ENCODE measurements around the gene JADE1. TPM values are rescaled to one million over a fixed set of nuclear protein-coding genes. Genes with fewer than 3 reads are reported as not detected.

JADE1 gene
- total RNA-seq, 2 donors from 2014 or later: 8.3 to 9.6 TPM

DNA sequence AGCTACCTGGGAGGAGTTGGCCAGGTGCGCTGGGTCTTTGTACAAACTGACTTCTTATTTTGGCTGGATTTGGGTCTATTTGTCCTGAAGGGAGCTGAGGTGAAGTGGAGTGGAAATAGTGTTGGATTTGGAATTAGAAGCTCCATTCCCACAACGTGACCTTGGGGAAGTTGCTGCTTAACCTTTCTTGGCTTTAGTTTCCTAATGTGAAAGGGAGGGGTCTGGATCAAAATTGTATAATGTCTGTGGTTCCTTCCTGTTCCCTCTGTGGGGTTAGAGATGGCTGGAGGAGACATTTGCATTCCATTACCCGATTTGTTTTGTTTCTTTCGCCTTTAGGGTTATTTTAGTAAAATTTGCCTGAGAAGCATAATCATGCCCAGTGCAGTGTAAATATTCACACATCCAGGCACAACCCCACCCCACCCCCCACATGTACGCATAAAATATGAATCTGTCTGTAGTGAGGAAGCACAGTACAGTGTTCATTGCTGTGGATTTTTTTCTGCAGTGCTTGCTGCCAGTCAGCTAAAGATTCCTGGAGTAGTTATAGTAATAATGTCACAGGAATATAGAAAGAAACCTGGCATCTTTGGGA lies 21.5 kb downstream of the JADE1 start:
- Histone ChIP-seq H3K9ac (ENCODE audit: low read depth in 2 of 2, low read length in 2 of 2) (no peak overlapping the region), H3K4me3 (no peak overlapping the region)
- DNase-seq: no peak

DNA sequence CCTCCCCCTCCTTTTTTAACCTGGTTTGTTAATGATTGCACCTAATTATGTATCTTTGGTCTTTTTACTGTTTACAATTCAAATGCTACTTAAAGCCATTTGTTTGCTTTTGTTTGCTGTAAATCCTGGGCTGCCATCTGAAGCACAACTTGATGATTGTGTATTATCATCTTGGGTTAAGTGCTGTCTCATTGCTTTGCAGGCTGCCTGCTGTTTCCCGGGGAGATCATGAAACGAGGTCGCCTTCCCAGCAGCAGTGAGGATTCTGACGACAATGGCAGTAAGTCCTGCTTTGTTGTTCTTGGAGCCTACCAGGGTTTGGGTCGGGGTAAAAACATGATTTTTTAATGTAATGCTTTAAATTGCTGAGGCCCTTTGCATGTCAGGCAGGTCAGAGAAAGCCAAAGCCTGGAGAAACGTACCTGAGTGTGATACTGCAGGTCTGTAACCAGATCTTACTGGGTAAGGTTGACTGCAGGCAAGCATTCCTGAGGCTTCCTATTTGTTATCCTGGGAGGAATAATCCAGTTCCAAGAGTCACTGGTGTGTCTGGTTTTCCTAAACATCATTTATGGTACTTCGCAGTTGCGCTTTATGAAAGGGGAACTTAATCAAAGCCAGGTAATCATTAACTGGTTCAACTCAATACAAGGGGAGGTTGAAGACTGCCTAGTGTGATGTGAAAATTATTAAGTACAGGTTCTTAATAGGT lies 22.2 kb downstream of the JADE1 start:
- TF ChIP-seq, protein P1, sequence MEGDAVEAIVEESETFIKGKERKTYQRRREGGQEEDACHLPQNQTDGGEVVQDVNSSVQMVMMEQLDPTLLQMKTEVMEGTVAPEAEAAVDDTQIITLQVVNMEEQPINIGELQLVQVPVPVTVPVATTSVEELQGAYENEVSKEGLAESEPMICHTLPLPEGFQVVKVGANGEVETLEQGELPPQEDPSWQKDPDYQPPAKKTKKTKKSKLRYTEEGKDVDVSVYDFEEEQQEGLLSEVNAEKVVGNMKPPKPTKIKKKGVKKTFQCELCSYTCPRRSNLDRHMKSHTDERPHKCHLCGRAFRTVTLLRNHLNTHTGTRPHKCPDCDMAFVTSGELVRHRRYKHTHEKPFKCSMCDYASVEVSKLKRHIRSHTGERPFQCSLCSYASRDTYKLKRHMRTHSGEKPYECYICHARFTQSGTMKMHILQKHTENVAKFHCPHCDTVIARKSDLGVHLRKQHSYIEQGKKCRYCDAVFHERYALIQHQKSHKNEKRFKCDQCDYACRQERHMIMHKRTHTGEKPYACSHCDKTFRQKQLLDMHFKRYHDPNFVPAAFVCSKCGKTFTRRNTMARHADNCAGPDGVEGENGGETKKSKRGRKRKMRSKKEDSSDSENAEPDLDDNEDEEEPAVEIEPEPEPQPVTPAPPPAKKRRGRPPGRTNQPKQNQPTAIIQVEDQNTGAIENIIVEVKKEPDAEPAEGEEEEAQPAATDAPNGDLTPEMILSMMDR (IDR thresholded peaks at IDR 0.05): no peak
- Histone ChIP-seq H3K36me3 (no peaks in the 10 kb centered on the region), H3K4me3 (no peak overlapping the region), H3K27me3 (no peaks in the 10 kb centered on the region), H3K9ac (ENCODE audit: low read depth in 2 of 2, low read length in 2 of 2) (no peak overlapping the region), H3K27ac (no peak overlapping the region), H3K9me3 (no peaks in the 10 kb centered on the region), H3K4me1 (no peaks in the 10 kb centered on the region)
- intact Hi-C loops (cut with DNase I): no loop called here
- no peak for DNase-seq

More for the DNA sequence above, 21.5 kb downstream of the JADE1 start:
- Histone ChIP-seq H3K36me3 (no peaks in the 10 kb centered on the region), H3K27ac (no peak overlapping the region), H3K4me1 (no peaks in the 10 kb centered on the region), H3K27me3 (no peaks in the 10 kb centered on the region), H3K9me3 (no peaks in the 10 kb centered on the region)
- intact Hi-C loops (cut with DNase I): no loop called here
- TF ChIP-seq, protein P1 (IDR thresholded peaks at IDR 0.05): no peak

DNA sequence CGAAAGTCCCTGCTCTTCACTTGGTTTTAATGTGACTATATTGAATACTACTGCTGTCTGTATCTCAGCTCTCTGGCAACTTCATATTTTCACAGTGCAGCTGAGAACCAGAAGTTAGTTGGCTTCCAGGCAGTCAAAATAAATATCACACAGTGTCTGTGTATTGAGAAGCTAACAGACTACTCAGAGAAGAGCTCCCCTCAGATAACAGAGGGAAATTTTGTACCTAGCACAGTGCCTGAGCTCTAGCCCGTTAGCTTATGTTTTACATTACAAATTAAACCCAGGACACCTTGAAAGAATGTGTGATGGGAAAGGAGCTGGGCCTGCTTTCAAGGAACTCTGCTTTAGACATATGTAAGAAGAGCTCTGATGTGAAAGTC lies 22.7 kb downstream of the JADE1 start:
- intact Hi-C loops (cut with DNase I): no loop called here
- TF ChIP-seq, protein P1 (IDR thresholded peaks at IDR 0.05): no peak
- Histone ChIP-seq H3K4me3 (no peak overlapping the region), H3K36me3 (no peaks in the 10 kb centered on the region), H3K27me3 (no peaks in the 10 kb centered on the region), H3K9me3 (no peaks in the 10 kb centered on the region), H3K27ac (no peak overlapping the region), H3K9ac (ENCODE audit: low read depth in 2 of 2, low read length in 2 of 2) (no peak overlapping the region), H3K4me1 (no peaks in the 10 kb centered on the region)
- no peak for DNase-seq

DNA sequence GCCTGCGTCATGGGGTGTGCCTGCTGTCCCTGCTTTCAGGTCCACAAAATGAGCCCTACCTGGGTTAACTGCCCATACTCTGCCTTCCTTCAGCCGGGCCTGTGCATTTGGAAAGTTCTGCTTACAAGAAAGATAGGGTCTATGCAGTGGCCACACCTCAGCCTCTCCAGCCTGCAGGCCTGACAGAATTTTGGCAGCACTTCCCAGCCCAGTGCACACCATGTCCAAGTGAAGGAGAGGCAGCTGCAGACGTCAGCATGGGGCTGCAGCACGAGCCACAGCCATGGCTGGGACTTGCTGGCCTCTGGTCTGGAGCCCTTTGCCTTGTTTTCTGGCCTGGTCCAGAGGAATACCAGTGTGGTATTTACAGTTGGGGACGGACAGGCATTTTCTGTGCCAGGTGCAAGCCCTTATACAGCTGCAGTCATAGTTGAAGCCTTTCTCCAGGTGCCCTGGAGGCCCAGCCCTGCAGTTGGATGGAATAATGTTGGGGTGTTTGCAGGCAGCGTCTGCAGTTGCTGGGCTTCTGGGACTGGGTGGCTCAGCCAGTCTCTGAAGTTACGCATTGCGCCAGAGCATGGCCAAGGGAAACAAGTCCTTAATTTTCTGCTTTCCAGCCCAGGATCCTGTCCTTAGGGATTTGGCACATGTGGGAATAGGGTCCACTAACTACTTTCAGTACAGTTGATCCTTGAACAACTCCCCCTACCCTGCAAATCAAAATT lies 26.2 kb downstream of the JADE1 start:
- H3K4me3 ChIP-seq: no peak overlapping the region
- DNase-seq: no peak
- H3K27me3 ChIP-seq: no peaks in the 10 kb centered on the region
- no peaks in the 10 kb centered on the region for H3K4me1 ChIP-seq
- no peaks in the 10 kb centered on the region for H3K36me3 ChIP-seq
- H3K9ac ChIP-seq (ENCODE audit: low read depth in 2 of 2, low read length in 2 of 2): no peak overlapping the region
- H3K27ac ChIP-seq: no peak overlapping the region
- TF ChIP-seq, protein P1 (IDR thresholded peaks at IDR 0.05): no peak
- H3K9me3 ChIP-seq: no peaks in the 10 kb centered on the region
- intact Hi-C loops (cut with DNase I): no loop called here

DNA sequence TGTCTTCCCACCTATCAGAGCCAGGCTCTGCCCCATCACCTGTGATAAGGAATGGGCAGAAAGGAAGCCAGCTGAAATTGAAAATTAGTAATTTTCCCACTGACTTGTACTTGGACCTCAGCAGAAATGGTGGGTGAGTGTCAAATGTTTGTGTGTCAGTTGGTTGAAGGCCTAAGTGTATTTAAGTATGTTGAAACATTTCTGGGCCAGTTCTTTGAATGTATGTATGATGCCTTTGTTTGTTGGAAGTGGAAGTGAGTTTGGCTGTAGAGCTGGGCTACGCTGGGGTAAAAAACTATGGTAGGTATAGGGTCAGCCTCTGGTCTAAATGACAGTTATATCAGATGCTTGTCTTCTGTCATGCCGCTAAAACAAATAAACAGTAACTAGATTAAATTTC lies 27.7 kb downstream of the JADE1 start:
- Histone ChIP-seq H3K27ac (no peak overlapping the region), H3K4me1 (no peaks in the 10 kb centered on the region), H3K36me3 (no peaks in the 10 kb centered on the region), H3K27me3 (no peaks in the 10 kb centered on the region), H3K9me3 (no peaks in the 10 kb centered on the region), H3K4me3 (no peak overlapping the region), H3K9ac (ENCODE audit: low read depth in 2 of 2, low read length in 2 of 2) (no peak overlapping the region)
- TF ChIP-seq, protein P1 (IDR thresholded peaks at IDR 0.05): no peak
- intact Hi-C loops (cut with DNase I): no loop called here
- no peak for DNase-seq

Measured in colonic mucosa (tissue), 4 donors.